Activated naive CD8-positive, alpha-beta T cell treated with anti-CD3 and anti-CD28 coated beads, Interleukin-2, amount 10 ng/mL, durations not matched to agents 7 days and 5 days (primary cell): ENCODE results near the gene VAV1. TPM values are rescaled to one million over a fixed set of nuclear protein-coding genes. Genes with fewer than 3 reads are reported as not detected.

Experiments used
- ATAC-seq: fragments of 150-1000 bp; cut with Tn5 transposase; one replicate; pipeline ENCODE4 v1.10.0; 2021; ENCODE audit warnings: low read depth, moderate library complexity
- POLR2A ChIA-PET: fragments of 350-600 bp; sonication (Branson Sonifier 250); formaldehyde crosslinking; loops from one replicate; lab custom pipeline; 2021; ENCODE audit warnings: antibody characterized with exemption; lab: Charles Lee
- DNase-seq: peaks from one replicate; pipeline ENCODE4 v3.0.0; 2021
- H3K27ac Mint-ChIP-seq: one replicate; pipeline ENCODE4 v1.8.0; 2022; ENCODE audit warnings: mild to moderate bottlenecking, mixed read lengths
- H3K27me3 Mint-ChIP-seq: one replicate; pipeline ENCODE4 v1.8.0; 2022; ENCODE audit warnings: mild to moderate bottlenecking, moderate library complexity, mixed read lengths
- H3K36me3 Mint-ChIP-seq: one replicate; pipeline ENCODE4 v1.8.0; 2021; ENCODE audit warnings: mild to moderate bottlenecking, mixed read lengths
- H3K4me1 Mint-ChIP-seq: one replicate; pipeline ENCODE4 v1.8.0; 2021; ENCODE audit warnings: mixed read lengths
- H3K4me3 Mint-ChIP-seq: one replicate; pipeline ENCODE4 v1.8.0; 2022; ENCODE audit warnings: mild to moderate bottlenecking, moderate library complexity, mixed read lengths
- H3K9me3 Mint-ChIP-seq: one replicate; pipeline ENCODE4 v1.8.0; 2021; ENCODE audit warnings: mixed read lengths
- total RNA-seq, 2 experiments: library from RNA; stranded (reverse); gene quantifications; one replicate each; pipeline ENCODE4 v1.2.3, GENCODE V29; 2021

The VAV1 gene
- total RNA-seq = 100 to 1,000 TPM; 108 to 113 TPM

- peaks cover 5% of the 10 kb centered on the region for H3K9me3 Mint-ChIP-seq
- H3K36me3 Mint-ChIP-seq = peaks cover 30% of the 10 kb centered on the region
- H3K27me3 Mint-ChIP-seq = no peaks in the 10 kb centered on the region
- peak within 1 kb of the TSS; percentile 98 for H3K4me3 Mint-ChIP-seq
- peaks cover 46% of the 10 kb centered on the region for H3K4me1 Mint-ChIP-seq
- peak; percentile 66 for ATAC-seq
- POLR2A ChIA-PET = interaction anchor here (0.6 to 6.8 kb wide), 17 partner anchors 11 to 411 kb away, joined by 3 to 88 read pairs (median 4); partner anchors contain the start of genes CLPP, GPR108, SLC25A23 and TNFSF14
- peak within 1 kb of the TSS; percentile 93 for H3K27ac Mint-ChIP-seq
- peak; percentile 79 for DNase-seq
These were observed at the start of gene VAV1 for GRCh38 chr19:6772028-6772865. Gene VAV1, plus strand, starts transcription at chr19:6772708. Its CDS starts 100 bp downstream, at chr19:6772808.

GRCh38 chr19:6723108-6723618 lies 49.3 kb upstream of the VAV1 start:
- DNase-seq (no peak), ATAC-seq (no peak)
- Mint-ChIP-seq H3K9me3 (no peaks in the 10 kb centered on the region), H3K27ac (no peak overlapping the region), H3K4me3 (no peak overlapping the region), H3K4me1 (peaks cover 32% of the 10 kb centered on the region), H3K27me3 (no peaks in the 10 kb centered on the region), H3K36me3 (no peaks in the 10 kb centered on the region)
- POLR2A ChIA-PET = no interaction called here

GRCh38 chr19:6723738-6724137 lies 48.8 kb upstream of the VAV1 start:
- ATAC-seq (no peak), DNase-seq (no peak)
- H3K4me1 Mint-ChIP-seq = peaks cover 35% of the 10 kb centered on the region
- no peaks in the 10 kb centered on the region for H3K27me3 Mint-ChIP-seq
- H3K36me3 Mint-ChIP-seq = no peaks in the 10 kb centered on the region
- no peaks in the 10 kb centered on the region for H3K9me3 Mint-ChIP-seq
- H3K27ac Mint-ChIP-seq = peak overlapping the region; percentile 27
- no peak overlapping the region for H3K4me3 Mint-ChIP-seq
- POLR2A ChIA-PET = no interaction called here

- Mint-ChIP-seq H3K9me3 (no peaks in the 10 kb centered on the region), H3K27ac (no peak overlapping the region), H3K4me1 (peaks cover 29% of the 10 kb centered on the region), H3K36me3 (peaks cover 3% of the 10 kb centered on the region), H3K27me3 (no peaks in the 10 kb centered on the region), H3K4me3 (no peak overlapping the region)
- DNase-seq (no peak), ATAC-seq (no peak)
- POLR2A ChIA-PET = interaction anchor here (1.2 kb wide), 1 partner anchor 10 kb away, joined by 3 read pairs; no protein-coding TSS in a partner anchor
These were observed 47.6 kb upstream of the VAV1 start for GRCh38 chr19:6724631-6725492.

- DNase-seq = no peak
- Mint-ChIP-seq H3K36me3 (peaks cover 3% of the 10 kb centered on the region), H3K27ac (no peak overlapping the region), H3K4me1 (peaks cover 26% of the 10 kb centered on the region), H3K27me3 (no peaks in the 10 kb centered on the region), H3K4me3 (no peak overlapping the region), H3K9me3 (no peaks in the 10 kb centered on the region)
- POLR2A ChIA-PET = no interaction called here
- ATAC-seq = no peak
These were observed 46.8 kb upstream of the VAV1 start for GRCh38 chr19:6725513-6726231.

- POLR2A ChIA-PET = interaction anchor here (0.7 kb wide), 1 partner anchor 164 kb away, joined by 3 read pairs; no protein-coding TSS in a partner anchor
- Mint-ChIP-seq H3K27ac (no peak overlapping the region), H3K9me3 (no peaks in the 10 kb centered on the region), H3K36me3 (peaks cover 11% of the 10 kb centered on the region), H3K4me1 (peaks cover 19% of the 10 kb centered on the region), H3K27me3 (no peaks in the 10 kb centered on the region), H3K4me3 (no peak overlapping the region)
- DNase-seq (no peak), ATAC-seq (no peak)
These were observed 44.2 kb upstream of the VAV1 start for GRCh38 chr19:6728346-6728745.

- peaks cover 13% of the 10 kb centered on the region for H3K36me3 Mint-ChIP-seq
- no peaks in the 10 kb centered on the region for H3K27me3 Mint-ChIP-seq
- POLR2A ChIA-PET = interaction anchor here (0.6 kb wide), 1 partner anchor 83 kb away, joined by 5 read pairs; no protein-coding TSS in a partner anchor
- ATAC-seq = no peak
- peaks cover 14% of the 10 kb centered on the region for H3K4me1 Mint-ChIP-seq
- H3K9me3 Mint-ChIP-seq = no peaks in the 10 kb centered on the region
- H3K27ac Mint-ChIP-seq = no peak overlapping the region
- H3K4me3 Mint-ChIP-seq = no peak overlapping the region
- DNase-seq = no peak
These were observed 42.8 kb upstream of the VAV1 start for GRCh38 chr19:6729573-6730152.

GRCh38 chr19:6730153-6730804 lies 42.2 kb upstream of the VAV1 start:
- H3K27ac Mint-ChIP-seq = no peak overlapping the region
- no peaks in the 10 kb centered on the region for H3K27me3 Mint-ChIP-seq
- POLR2A ChIA-PET = no interaction called here
- H3K9me3 Mint-ChIP-seq = no peaks in the 10 kb centered on the region
- peaks cover 13% of the 10 kb centered on the region for H3K36me3 Mint-ChIP-seq
- H3K4me3 Mint-ChIP-seq = no peak overlapping the region
- ATAC-seq (peak; percentile 34), DNase-seq (no peak)
- peaks cover 8% of the 10 kb centered on the region for H3K4me1 Mint-ChIP-seq

- peaks cover 11% of the 10 kb centered on the region for H3K4me1 Mint-ChIP-seq
- no peaks in the 10 kb centered on the region for H3K27me3 Mint-ChIP-seq
- DNase-seq = no peak
- H3K27ac Mint-ChIP-seq = no peak overlapping the region
- POLR2A ChIA-PET = no interaction called here
- H3K4me3 Mint-ChIP-seq = no peak overlapping the region
- peaks cover 17% of the 10 kb centered on the region for H3K36me3 Mint-ChIP-seq
- no peaks in the 10 kb centered on the region for H3K9me3 Mint-ChIP-seq
- no peak for ATAC-seq
These were observed 41.4 kb upstream of the VAV1 start for GRCh38 chr19:6730941-6731670.

- DNase-seq (no peak), ATAC-seq (no peak)
- H3K9me3 Mint-ChIP-seq = no peaks in the 10 kb centered on the region
- no peak overlapping the region for H3K4me3 Mint-ChIP-seq
- no peaks in the 10 kb centered on the region for H3K27me3 Mint-ChIP-seq
- H3K27ac Mint-ChIP-seq = no peak overlapping the region
- H3K4me1 Mint-ChIP-seq = peaks cover 12% of the 10 kb centered on the region
- POLR2A ChIA-PET = no interaction called here
- H3K36me3 Mint-ChIP-seq = peaks cover 18% of the 10 kb centered on the region
These were observed 40.7 kb upstream of the VAV1 start for GRCh38 chr19:6731822-6732221.

GRCh38 chr19:6732803-6733337 lies 39.6 kb upstream of the VAV1 start:
- peaks cover 14% of the 10 kb centered on the region for H3K4me1 Mint-ChIP-seq
- H3K9me3 Mint-ChIP-seq = no peaks in the 10 kb centered on the region
- ATAC-seq = no peak
- no peak for DNase-seq
- POLR2A ChIA-PET = no interaction called here
- H3K4me3 Mint-ChIP-seq = no peak overlapping the region
- no peaks in the 10 kb centered on the region for H3K27me3 Mint-ChIP-seq
- H3K27ac Mint-ChIP-seq = peak overlapping the region; percentile 23
- H3K36me3 Mint-ChIP-seq = peaks cover 18% of the 10 kb centered on the region
